Glomerular visceral epithelial cell (primary cell): Measurements from ENCODE around the gene GOLGA8Q.
"Not testable (repeated sequence)": the region's sequence is repeated elsewhere in the genome, so short reads cannot be mapped to it uniquely, and the experiment has no call there.

Experiments used
- DNase-seq: peaks from one replicate; pipeline ENCODE4 v3.0.0-alpha.2; 2016; ENCODE audit errors: extremely low spot score

Gene GOLGA8Q, protein sequence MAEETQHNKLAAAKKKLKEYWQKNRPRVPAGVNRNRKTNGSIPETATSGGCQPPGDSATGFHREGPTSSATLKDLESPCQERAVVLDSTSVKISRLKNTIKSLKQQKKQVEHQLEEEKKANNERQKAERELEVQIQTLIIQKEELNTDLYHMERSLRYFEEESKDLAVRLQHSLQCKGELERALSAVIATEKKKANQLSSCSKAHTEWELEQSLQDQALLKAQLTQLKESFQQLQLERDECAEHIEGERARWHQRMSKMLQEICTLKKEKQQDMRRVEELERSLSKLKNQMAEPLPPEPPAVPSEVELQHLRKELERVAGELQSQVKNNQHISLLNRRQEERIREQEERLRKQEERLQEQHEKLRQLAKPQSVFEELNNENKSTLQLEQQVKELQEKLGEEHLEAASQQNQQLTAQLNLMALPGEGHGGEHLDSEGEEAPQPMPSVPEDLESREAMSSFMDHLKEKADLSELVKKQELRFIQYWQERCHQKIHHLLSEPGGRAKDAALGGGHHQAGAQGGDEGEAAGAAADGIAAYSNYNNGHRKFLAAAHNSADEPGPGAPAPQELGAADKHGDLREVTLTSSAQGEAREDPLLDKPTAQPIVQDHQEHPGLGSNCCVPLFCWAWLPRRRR

DNA sequence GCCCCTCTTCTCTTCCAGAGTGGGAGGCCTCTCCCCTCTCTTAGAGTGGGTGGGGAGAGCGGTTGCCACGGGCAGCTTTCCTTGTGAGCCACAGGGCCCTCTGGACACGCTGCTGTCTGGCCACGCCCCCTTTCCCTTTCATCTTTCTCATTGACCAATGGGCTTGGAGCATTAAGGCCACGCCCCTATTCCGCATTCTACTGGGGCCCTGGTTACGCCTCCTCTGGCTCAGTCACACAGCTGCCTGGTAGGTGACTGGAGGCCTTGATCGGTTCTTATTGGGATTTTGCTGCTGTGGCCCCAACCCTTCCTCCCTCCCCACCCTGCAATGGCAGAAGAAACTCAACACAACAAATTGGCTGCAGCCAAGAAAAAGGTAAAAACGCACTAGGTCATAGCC lies at the start of gene GOLGA8Q:
Gene GOLGA8Q, plus strand, starts transcription at position 301 of the 400 bp plus-strand sequence. Its CDS starts 28 bp downstream, at position 329.
- not testable (repeated sequence) for DNase-seq

DNA sequence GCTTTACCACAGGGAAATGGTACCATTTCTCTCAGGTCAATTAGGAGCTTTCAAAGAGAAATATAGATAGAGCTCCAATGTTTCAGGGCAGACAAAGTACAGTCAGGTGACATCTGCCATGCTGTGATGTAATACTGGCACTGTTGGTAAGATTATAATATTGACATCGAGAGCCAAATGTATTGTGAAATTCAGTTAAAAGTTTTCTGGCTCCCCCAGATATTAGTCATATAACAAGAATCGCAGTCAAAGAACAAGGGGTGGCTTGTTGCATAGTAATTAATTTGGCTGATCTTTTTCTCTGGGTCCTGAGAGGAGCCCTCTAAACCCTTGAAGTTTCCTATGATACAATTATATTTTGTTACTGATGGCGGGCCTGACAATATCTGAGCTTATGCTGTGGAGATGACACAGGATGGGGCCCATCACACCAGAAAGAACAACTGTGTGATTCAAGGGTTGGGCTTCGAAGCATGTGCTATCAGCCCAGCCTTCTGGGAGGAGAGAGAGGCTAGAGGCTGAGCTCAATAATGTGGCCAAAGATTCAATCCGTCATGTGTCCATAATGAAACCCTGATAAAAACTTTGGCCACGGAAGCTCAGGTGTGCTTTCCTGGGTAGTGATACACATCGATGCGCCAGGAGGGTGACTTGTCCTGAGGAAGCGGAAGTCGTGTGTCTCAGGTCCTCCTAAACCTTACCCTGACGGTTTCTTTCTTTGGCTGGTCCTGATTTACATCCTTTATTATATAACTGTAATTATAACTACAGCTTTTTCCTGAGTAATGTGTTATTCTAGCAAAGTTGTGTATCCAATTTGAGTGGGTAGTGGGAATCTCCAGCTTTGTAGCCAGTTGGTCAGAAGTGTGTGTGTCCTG lies 48.7 kb upstream of the GOLGA8Q start:
- DNase-seq = not testable (repeated sequence)

DNA sequence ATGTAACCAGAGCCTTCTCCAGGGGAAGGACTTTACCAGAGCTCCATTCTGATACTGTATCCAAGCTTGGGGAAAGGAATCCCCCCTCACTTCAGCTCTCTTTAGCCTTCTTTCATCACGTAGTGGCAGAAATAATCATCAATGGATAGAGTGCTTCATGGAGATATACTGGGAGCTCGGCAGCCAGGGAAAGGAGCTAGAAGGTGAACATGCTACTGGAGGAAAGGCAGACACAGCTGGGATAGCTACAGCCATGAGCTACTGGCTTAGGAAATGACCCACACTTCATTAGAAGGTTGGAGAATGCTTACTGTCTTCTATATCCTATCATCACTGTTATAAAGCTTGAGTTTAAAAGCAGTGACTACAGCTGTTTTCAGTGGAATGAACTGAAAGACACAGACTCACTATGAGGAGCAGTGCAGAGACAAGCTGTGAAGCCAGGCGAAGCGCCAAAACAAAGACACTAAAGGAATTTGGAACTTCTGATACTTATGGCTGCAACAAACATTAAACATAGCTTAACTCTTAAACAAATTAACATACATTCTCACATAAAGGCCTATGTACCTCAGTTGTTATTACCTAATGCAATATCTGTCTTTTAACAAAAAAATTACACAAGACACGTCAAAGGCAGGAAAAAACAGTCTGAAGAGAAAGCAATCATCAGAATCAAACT lies 47.5 kb upstream of the GOLGA8Q start:
- not testable (repeated sequence) for DNase-seq

DNA sequence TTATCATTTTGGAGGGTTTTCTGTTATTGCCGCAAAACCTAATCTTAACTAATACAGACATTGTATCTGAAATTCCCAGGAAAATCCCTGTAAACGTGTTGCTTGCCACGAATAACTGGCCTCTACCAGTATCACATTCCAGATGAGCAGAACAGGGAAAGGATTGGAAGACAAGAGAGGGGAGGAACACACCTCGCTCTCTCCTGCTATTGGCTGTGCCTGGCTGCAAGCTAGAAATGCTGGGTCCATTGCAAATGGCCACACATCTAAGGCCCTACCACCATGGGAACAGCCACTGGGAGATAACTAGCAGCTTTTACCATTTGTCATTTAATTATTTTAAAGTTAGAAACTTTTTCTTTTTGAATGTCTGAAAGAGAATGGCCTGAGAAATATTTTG lies 37.3 kb upstream of the GOLGA8Q start:
- not testable (repeated sequence) for DNase-seq

DNA sequence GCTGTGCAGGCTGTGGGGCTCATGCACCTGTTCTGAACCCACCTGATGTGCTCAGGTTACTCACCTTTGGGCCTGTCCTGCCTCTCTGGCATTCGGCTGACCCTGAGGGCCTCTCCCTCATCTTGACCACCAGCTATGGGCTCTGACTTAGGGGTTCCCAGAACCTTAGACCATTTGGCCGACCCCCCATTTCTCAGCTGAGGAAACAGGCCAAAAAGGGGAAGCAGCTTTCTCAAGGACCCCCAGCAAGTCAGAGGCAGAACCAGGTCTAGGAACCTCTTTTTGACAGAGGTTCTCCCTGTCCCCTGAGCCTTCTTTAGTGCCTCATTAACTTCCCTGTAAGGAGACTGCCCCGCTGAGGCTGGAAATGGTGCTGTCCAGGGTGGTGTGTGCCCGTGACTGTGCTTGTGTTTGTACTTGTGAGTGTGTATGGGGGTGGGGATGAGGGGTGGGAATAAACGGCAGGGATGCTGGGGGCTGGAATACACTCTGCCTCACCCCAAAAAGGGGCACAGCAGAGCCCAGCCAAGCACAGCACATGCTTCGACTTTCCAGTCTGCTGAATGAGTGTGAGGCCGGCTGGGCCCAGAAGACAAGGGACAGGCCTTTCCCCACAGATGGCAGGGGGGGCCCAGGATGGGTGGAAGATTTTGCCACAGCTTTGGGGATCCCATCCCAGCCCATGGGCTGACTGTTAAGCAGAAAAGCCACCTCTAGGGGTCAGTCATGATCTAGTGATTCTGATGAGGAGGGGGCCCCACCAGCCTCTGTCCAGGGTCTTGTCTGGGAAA lies 28.2 kb upstream of the GOLGA8Q start:
- not testable (repeated sequence) for DNase-seq

DNA sequence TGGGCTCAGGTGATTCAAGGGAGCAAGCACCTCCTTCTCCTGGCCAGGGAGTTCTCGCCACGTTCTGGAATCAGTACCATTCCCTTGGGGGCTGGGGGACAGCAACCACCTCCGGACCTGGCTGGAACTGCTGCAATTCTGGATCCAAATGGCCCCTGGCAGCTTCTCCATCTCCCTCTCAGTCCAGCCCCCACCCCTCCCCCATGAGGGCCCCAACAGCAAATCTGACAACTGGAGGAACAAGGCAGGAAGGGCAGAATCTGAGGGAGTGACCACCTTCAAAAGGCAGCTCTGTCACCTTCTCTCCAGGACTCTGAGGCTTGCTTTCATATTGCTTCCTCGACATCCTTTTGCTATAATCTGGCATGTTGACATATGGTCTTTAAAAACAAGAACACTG lies 25.9 kb upstream of the GOLGA8Q start:
- DNase-seq = not testable (repeated sequence)

DNA sequence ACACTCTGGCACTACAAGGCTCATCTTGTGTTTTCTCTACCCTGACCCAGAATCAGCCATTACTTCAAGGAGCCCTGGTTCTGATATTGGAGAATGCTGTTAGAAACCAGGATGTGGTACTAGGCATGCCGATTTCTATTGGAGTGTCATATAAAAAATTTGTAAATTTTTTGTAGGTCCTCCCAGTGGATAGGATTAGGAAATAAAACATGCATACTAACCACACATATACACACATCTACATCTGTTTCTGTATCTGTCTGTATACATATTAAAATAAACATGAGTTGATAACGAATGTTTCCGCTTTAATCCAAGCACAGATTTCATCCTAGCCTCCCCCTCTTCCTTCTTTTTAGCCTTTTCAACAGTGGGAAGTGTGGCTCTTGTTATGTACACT lies 22.8 kb upstream of the GOLGA8Q start:
- not testable (repeated sequence) for DNase-seq

DNA sequence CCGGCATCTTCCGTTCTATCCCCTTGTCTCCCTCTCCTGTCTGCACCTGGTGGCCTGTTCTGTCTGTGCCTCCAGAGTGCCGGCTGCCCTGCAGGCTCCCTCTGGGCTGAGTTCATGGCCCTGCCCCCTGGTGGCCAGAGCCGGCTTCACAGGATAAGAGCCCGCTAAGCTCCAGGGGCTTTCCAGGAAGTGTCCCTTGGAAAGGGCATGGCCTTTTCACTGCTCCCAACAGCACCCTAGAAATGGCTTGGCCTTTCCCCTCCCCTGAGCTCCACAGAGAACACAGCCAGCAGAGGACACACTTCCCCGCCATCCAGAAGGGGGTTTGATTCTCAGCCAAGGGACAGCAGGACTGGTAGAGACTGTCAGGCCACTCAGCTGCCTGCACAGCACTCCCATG lies 15.1 kb downstream of the GOLGA8Q start:
- DNase-seq = not testable (repeated sequence)

DNA sequence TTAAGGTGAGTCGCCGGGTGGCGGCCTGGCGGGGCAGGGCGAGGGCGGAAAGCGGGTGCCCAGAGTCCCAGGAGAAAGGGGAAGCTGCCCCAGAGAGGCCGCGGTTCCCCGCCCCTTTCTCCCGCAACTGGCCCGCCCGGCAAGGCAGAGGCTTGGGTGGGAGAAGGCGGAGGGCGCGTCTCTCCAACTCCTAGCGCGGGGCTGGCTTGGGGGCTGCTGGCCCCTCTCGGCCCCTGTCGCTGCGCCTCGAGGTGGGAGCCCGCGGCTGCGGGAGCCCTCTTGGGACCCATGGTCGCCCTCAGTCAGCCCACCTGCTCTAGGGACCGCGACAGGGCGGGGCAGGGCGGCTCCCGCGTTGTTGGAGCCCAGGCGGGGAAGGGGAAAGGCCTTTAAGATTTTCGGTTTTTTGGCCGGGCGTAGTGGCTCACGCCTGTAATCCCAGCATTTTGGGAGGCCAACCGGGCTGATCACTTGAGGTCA lies 21.2 kb downstream of the GOLGA8Q start:
- DNase-seq = not testable (repeated sequence)

DNA sequence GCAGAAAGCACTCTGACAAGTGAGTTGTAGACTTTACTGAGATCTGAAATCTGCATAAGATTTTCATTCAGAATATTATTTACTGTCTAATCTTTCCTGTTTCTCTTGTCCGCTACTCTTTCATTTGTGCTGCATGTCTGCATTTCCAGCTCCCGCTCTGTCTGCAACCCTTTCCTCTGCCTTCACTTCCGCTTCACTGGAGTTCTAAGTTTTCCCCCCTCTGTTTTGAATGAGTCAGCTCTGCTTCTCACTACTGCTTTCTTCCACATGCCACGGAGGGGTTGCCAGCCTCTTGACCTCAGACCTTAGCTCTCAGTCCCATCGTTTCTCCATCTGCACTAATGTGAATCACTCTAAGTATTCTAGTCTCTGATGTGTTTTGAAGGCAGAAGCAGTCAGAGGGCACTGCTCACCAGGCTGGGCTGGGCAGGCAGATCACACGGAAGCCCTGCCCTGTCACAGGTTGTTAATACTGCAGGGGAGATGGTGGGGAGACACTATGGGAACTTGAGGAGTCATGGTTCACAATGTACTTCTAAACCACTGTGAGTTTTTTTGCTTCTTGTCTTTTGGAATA lies 27.6 kb downstream of the GOLGA8Q start:
- not testable (repeated sequence) for DNase-seq

DNA sequence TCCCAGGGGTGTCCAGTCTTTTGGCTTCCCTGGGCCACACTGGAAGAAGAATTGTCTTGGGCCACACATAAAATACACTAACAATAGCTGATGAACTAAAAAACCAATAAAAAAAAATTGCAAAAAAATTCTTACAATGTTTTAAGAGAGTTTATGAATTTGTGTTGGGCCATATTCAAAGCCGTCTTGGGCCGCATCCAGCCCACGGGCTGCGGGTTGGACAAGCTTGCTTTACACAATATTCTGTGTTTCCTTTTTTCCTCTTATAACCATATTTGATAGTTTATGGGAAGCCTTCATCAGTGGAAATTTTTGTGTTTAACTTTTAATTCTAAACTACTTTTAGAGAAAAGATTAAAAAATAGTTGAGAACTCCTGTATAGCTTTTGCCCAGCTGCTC lies 28.9 kb downstream of the GOLGA8Q start:
- DNase-seq = not testable (repeated sequence)

DNA sequence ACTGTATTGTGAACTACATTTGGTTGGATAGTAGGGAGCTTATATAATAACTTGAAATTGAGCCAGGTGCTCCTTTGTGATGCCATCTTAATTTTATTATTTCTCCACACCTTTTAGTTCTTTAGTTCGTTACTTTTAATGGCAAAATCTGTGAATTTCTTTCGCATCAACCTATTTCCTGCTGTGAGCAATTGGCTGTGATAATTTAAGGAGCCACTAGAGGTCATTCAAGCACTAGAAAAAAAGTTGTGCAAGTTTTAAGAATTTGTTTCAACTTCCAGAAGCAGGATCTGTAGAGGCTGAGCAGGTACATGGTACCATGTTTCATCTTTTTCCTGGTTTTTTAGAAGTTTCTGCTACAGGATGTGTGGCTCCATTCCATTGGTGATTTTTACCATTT lies 47.1 kb downstream of the GOLGA8Q start:
- DNase-seq = not testable (repeated sequence)

DNA sequence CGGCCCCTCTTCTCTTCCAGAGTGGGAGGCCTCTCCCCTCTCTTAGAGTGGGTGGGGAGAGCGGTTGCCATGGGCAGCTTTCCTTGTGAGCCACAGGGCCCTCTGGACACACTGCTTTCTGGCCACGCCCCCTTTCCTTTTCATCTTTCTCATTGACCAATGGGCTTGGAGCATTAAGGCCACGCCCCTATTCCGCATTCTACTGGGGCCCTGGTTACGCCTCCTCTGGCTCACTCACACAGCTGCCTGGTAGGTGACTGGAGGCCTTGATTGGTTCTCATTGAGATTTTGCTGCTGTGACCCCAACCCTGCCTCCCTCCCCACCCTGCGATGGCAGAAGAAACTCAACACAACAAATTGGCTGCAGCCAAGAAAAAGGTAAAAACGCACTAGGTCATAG lies 51.9 kb downstream of the GOLGA8Q start, which contains the start of gene GOLGA8H:
Gene GOLGA8H, plus strand, starts transcription at position 233 of the 400 bp plus-strand sequence. Its CDS starts 98 bp downstream, at position 331.
- DNase-seq = not testable (repeated sequence)
